ENCODE data around the gene CDK9.

DNA sequence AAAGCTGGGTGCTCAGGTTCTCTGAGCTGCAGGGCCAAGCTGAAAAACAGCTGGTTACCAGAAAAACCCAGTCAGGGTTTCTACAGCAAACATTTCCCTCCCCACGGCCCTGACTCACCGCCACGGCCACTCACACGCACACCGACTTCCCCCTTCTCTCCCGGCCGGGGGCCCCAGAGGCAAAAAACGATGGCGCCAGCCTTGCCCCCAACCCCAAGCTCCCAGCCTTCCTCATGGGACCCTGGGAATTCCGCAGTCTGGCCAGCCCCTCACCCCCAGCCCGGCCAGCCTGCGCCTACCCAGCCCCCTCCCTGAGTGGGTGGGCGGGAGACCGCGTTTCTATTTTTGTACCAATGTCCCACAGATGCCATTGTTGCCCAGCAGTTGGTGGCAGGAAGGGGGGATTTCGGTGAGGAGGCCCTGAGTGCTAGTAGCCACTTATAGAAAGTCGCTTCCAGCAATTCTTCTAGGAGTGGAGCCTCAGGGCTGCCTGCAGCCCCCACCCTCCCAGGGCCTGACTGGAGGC is 50.2 kb downstream of the CDK9 start:
- TF ChIP-seq, protein P1, sequence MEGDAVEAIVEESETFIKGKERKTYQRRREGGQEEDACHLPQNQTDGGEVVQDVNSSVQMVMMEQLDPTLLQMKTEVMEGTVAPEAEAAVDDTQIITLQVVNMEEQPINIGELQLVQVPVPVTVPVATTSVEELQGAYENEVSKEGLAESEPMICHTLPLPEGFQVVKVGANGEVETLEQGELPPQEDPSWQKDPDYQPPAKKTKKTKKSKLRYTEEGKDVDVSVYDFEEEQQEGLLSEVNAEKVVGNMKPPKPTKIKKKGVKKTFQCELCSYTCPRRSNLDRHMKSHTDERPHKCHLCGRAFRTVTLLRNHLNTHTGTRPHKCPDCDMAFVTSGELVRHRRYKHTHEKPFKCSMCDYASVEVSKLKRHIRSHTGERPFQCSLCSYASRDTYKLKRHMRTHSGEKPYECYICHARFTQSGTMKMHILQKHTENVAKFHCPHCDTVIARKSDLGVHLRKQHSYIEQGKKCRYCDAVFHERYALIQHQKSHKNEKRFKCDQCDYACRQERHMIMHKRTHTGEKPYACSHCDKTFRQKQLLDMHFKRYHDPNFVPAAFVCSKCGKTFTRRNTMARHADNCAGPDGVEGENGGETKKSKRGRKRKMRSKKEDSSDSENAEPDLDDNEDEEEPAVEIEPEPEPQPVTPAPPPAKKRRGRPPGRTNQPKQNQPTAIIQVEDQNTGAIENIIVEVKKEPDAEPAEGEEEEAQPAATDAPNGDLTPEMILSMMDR (IDR thresholded peaks at IDR 0.05), result no peak
- no peak for TF ChIP-seq ZFX (IDR thresholded peaks at IDR 0.05; ENCODE audit: borderline replicate concordance)
